Measurements from ENCODE around the gene WDR55.

- TF ChIP-seq POLR2A (IDR thresholded peaks at IDR 0.05; ENCODE audit: low read length) (no peak), GATA1 (IDR thresholded peaks at IDR 0.05; ENCODE audit: low read depth, low read length) (no peak)
Measured at GRCh38 chr5:140637371-140638100, 27.2 kb upstream of the WDR55 start.

Measured in erythroblast (primary cell).